Activated CD4-positive, alpha-beta T cell treated with anti-CD3 and anti-CD28 coated beads, Interleukin-2, amount 50 U/mL, for 48 hours (primary cell): ENCODE data around the gene TFB1M.

Experiments
- DNase-seq, 2 experiments: peaks; one replicate each; pipeline ENCODE4 v3.0.0-alpha.2; 2020

Gene TFB1M

GRCh38 chr6:155262655-155263054 lies 51.6 kb downstream of the TFB1M start:
- DNase-seq = no peak

- DNase-seq = no peak
Observed at GRCh38 chr6:155261111-155261900, 53.0 kb downstream of the TFB1M start.

GRCh38 chr6:155260686-155261085 lies 53.6 kb downstream of the TFB1M start:
- DNase-seq = no peak

GRCh38 chr6:155259897-155260296 lies 54.4 kb downstream of the TFB1M start:
- DNase-seq = no peak

- no peak for DNase-seq
Observed at GRCh38 chr6:155259204-155259603, 55.1 kb downstream of the TFB1M start.

- DNase-seq = no peak
Observed at GRCh38 chr6:155257796-155258195, 56.5 kb downstream of the TFB1M start.

- no peak for DNase-seq
Observed at GRCh38 chr6:155256122-155256795, 58.0 kb downstream of the TFB1M start.

GRCh38 chr6:155254139-155254538 lies 60.1 kb downstream of the TFB1M start:
- no peak for DNase-seq

GRCh38 chr6:155253337-155253736 lies 60.9 kb downstream of the TFB1M start:
- DNase-seq = no peak

GRCh38 chr6:155252581-155252980 lies 61.7 kb downstream of the TFB1M start:
- no peak for DNase-seq

GRCh38 chr6:155250701-155251381 lies 63.4 kb downstream of the TFB1M start:
- DNase-seq = no peak

- peak; percentile 16 to 44 for DNase-seq
Observed at GRCh38 chr6:155248008-155249001, 66.0 kb downstream of the TFB1M start.

- DNase-seq = no peak
Observed at GRCh38 chr6:155247618-155248007, 66.7 kb downstream of the TFB1M start.

GRCh38 chr6:155246825-155247224 lies 67.5 kb downstream of the TFB1M start:
- no peak for DNase-seq

GRCh38 chr6:155245831-155246230 lies 68.5 kb downstream of the TFB1M start:
- DNase-seq = no peak

- DNase-seq = no peak
Observed at GRCh38 chr6:155245193-155245592, 69.1 kb downstream of the TFB1M start.

- DNase-seq = no peak
Observed at GRCh38 chr6:155244434-155244833, 69.8 kb downstream of the TFB1M start.

GRCh38 chr6:155241966-155242365 lies 72.3 kb downstream of the TFB1M start:
- DNase-seq = no peak

GRCh38 chr6:155240905-155241600 lies 73.2 kb downstream of the TFB1M start:
- no peak for DNase-seq

- DNase-seq = no peak
Observed at GRCh38 chr6:155237613-155238012, 76.7 kb downstream of the TFB1M start.

- DNase-seq = no peak
Observed at GRCh38 chr6:155235087-155235486, 79.2 kb downstream of the TFB1M start.

GRCh38 chr6:155234687-155235086 lies 79.6 kb downstream of the TFB1M start:
- DNase-seq = no peak
